ENCODE results near the gene PIP5K1C. TPM values are rescaled to one million over a fixed set of nuclear protein-coding genes. Genes with fewer than 3 reads are reported as not detected.

The PIP5K1C gene
- polyA plus RNA-seq, 1 donor, result 22.0 TPM

- DNase-seq (ENCODE audit: low read depth), result no peak
Measured at GRCh38 chr19:3646336-3647092, 53.8 kb downstream of the PIP5K1C start.

DNA sequence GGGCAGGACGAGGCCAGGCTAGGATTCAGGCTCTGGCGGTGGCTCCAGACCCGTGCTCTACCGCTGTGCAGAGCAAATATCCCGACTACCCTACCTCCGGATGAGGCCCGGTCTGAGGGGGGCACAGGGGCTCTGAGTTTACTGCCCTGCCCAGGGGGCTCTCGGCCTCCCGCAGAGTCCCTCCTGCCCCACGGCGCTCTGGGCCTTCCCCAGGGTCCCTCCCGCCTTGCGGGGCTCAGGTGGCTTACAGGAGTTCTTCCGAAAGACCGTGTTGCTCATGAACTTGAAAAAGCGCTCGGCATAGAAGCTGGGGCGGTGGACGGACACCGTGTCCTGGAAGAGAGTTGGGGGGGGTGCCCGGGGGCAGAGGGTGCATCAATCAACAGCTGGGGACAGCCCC is 54.5 kb downstream of the PIP5K1C start:
- no peak for DNase-seq (ENCODE audit: low read depth)

DNA sequence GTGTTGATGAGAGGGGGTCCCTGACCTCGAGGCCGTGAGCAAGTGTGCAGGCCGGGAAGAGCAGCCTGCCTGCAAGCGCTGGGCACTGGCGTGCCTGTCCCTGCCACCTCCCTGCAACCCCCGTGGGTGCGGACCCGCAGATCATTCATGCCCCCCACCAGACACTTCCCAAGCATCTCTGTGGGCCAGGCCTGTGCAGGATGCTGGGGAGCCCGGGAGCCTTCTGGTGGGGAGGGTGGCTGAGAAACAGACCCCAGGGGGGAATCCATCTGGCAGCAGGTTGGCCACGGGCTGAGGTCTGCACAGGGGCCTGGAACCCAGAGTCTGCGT is 55.2 kb downstream of the PIP5K1C start:
- no peak for DNase-seq (ENCODE audit: low read depth)

- DNase-seq (ENCODE audit: low read depth), result no peak
Measured at GRCh38 chr19:3644351-3645066, 55.8 kb downstream of the PIP5K1C start.

DNA sequence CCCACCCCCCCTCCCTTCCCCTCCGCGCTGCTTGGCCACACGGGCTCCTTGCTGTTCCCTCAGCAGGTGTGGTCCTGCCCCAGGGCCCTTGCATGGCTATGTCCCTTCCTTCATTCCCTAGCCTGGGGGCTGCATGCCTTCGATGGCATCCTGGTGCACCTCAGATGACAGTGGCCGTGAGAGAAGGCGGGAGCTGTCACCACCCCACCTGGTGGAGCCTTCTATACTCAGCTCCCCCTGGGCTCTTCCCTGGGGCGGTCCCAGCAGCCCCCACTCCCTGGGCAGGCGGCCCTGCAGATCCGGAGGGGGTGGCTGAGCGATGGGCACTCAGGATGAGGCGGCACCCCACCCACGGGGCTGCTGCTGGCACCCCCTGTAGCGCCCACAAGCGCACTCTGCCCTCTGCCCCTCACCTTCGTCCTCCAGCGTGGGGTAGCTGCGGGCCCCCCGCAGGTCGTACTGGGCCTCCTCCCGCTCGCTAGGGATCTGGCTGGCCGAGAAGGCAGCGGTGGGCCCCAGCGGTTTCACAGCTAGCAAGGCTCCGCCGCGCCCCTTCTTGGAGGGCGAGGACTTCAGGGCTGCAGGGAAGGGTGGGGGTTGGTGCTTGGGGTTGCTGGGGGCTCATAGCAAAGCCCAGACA is 56.5 kb downstream of the PIP5K1C start:
- no peak for DNase-seq (ENCODE audit: low read depth)

DNA sequence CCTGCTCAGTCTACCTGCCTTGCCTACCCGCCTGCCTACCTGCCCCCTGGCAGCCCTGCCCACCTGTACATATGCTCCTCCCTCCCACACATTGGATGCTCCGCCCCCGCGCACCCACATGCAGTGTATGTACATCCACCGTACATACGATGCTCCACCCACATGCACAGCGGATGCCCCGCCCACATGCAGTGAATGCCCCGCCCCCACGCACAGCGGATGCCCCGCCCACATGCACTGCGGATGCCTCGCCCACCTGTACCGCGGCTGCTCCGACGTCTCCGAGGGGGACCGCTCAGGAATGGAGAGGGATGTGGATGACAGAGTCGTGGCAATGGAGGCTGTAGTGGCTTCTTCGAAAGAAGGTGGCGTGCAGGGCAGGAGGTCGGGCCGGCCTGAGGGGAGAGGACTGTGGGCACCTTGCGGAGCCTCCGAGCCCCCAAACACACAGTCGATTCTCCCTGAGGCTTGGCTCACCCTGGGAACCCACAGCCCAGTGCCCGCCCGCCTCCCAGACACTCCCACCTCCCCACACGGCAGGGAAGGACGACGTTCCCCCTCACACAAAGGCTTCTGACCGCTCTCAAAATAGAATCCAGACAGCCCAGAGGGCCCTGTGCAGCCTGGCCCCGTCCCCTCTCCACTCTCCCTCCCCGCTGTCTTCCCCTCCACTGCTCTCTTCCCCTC is 57.1 kb downstream of the PIP5K1C start:
- DNase-seq (ENCODE audit: low read depth), result no peak

- DNase-seq (ENCODE audit: low read depth), result no peak
Measured at GRCh38 chr19:3642296-3642695, 58.0 kb downstream of the PIP5K1C start.

- DNase-seq (ENCODE audit: low read depth), result no peak
Measured at GRCh38 chr19:3641515-3642269, 58.6 kb downstream of the PIP5K1C start.

DNA sequence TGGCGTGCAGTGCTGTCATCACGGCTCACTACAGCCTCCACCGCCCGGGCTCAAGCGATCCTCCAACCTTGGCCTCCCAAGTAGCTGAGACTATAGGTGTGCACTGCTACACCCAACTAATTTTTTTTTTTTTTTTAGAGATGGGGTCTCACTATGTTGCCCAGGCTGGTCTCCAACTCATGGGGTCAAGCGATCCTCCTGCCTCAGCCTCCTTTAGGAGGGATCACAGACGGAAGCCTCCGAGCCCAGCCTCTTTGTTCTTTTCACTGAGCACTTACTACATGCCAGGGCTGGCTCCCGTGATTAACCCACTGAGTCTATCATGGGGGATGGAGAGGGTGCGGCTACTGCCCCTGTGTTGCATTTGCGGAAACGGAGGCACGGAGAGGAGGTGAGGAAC is 60.8 kb downstream of the PIP5K1C start:
- no peak for DNase-seq (ENCODE audit: low read depth)

DNA sequence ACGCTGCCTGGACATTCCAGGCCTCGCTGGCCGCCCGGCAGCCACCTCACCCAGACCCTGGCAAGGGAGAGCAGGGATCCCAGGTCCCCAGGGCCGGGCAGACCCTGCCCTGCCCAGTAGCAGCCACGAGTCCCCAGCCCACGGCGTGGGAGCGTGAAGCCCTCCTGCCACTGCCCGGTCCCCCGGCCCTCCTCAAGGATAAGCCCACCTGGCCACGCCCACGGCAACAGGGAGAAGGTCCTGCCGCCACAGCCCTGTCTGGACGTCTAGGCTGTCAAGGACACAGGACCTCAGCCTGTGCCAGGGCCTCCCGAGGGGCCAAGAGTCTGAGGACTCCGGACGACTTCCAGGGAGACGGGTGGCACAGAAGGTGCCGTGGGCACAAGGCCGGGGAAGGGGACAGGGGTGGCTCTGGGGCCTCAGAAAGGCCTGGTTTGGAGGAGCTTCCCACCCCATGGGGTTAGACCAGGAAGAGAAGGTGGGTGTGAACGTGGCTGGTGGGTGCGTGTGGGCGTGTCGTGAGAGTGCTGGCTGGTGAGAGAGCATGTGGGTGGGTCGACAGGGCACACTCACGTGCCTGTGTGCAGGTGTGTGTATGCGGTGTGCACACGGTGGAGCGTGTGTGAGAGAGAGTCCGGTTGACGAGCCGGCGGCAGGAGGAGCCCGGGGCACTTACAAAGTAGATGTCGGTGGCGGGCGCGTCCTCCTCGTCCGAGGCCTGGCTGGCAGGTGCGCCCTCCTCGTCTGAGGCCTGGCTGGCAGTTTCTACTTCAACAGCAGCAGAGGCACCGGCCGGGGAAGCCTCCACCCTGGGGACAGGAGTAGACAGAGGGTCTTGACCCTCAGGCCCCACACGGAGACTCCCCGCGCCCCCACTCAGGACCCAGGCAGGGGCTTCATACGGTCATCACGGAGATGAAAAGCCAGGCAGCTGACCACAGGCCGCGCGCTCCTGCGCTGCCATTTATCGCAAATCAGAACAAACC is 61.8 kb downstream of the PIP5K1C start:
- no peak for DNase-seq (ENCODE audit: low read depth)

DNA sequence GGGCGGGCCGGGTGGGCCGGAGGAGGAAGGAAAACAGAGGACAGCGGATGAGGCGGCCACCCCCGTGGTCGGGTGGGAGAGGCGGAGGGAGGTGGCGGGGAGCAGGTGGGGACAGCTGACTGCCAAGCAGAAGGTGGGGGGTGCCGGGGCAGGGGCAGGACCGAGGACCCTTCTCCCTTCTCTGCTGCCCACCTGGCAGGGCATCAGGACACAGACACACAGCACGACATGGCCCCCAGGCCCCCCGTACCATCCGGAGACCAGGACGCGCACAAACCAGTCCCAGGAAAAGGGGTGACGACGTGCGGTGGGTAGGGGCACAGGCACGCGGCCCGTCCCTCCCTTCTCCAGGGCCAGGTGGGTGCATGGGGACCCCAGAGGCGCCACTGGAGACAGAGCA is 62.6 kb downstream of the PIP5K1C start:
- no peak for DNase-seq (ENCODE audit: low read depth)

DNA sequence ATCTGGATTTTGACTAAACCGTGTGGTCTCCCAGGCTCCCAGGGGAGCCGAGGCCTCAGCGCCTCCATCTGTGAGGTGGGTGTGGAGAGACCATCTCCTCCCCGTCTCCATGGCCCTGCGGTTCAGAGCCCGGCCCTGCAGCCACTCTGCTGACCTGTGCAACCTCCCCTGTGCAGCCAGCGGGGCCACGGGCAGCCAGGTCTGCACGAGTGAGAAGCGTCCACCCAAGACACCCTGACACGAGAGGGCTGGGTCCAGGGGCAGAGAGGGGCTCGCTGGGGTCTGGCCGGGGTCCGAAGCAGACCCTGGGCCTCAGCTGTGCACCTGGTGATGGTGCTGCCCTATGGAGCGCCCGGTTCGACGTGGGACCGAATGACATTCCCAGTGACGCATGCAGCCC is 63.3 kb downstream of the PIP5K1C start:
- no peak for DNase-seq (ENCODE audit: low read depth)

DNA sequence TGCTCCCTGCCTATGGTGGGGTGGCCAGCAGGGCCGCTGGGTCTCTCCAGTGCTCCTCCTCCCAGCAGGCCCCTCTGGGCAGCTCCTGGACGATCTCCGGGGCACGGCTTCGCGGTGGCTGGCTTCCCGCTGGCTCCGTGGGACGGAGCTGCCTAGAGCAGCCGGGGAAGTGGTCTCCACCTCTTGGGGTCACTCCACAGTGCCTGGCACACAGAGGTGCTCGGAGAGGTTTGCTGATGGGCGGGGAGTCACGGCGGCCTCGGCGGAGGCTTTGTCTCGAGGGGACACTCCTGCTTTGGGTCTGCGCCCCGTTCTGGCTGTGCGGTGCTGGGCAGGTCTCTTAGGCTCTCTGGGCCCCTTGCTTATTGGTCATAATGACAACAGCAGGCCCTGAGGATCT is 63.8 kb downstream of the PIP5K1C start:
- no peak for DNase-seq (ENCODE audit: low read depth)

GRCh38 chr19:3634496-3635045 is 65.7 kb downstream of the PIP5K1C start:
- no peak for DNase-seq (ENCODE audit: low read depth)

GRCh38 chr19:3633559-3633988 is 66.7 kb downstream of the PIP5K1C start:
- no peak for DNase-seq (ENCODE audit: low read depth)

DNA sequence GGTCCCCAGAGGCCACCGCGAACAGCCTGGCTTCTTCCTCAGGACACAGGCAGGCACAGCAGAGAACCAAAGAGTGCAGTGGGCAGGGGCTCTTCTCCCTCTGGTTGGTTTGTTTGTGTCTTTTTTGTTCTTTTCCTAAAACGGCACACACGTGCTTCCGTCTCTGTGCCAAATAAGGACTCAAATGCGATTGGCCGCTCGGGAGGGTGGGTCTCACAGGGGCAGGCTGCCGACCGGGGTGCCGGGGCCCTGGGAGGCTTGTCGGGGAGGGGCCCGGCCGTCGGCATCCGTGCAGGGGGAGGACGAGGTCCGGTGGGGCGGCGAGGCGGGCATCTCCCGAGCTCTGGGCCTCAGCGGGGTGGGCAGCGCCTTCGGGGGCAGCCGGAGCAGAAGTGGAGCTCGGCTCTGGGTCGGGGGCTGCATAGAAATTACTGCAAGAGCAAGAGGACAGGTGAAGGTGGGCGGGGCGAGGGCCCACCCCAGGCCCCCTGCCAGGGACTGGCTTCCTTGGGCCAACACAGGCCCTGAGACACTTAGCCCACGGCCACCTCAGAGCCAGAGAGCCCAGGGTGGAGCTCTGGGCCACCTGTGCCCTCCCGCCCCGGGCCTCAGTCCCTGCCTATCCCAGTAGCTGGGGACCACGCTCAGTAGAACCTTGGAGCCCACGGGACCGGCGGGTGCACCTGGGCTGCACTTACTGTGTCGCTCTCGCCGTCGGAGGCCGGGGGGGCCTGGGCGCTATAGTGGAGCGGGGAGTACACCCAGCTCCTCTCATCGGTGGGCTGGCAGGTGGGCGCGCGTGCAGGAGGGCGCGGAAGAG is 67.3 kb downstream of the PIP5K1C start:
- DNase-seq (ENCODE audit: low read depth), result no peak

DNA sequence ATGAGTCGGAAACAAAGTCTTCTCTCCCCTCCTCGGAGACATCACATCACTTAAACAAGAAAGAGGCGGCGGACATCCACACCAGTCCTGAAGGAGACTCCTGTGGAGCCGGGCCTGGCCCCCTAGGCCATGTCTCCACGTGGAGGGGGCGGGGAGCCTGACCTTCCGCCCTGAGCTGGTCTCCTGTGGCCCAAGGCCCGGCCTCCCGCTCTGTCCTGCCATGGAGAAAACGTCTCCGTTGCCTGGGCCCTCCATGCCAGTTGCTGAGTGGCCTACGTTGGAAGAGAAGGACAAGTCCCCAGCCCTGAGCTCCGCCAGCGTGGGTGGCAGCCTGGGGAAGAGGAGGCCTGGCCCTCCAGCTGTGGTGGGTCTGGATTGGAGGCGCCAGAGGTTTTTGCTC is 68.2 kb downstream of the PIP5K1C start:
- DNase-seq (ENCODE audit: low read depth), result no peak

DNA sequence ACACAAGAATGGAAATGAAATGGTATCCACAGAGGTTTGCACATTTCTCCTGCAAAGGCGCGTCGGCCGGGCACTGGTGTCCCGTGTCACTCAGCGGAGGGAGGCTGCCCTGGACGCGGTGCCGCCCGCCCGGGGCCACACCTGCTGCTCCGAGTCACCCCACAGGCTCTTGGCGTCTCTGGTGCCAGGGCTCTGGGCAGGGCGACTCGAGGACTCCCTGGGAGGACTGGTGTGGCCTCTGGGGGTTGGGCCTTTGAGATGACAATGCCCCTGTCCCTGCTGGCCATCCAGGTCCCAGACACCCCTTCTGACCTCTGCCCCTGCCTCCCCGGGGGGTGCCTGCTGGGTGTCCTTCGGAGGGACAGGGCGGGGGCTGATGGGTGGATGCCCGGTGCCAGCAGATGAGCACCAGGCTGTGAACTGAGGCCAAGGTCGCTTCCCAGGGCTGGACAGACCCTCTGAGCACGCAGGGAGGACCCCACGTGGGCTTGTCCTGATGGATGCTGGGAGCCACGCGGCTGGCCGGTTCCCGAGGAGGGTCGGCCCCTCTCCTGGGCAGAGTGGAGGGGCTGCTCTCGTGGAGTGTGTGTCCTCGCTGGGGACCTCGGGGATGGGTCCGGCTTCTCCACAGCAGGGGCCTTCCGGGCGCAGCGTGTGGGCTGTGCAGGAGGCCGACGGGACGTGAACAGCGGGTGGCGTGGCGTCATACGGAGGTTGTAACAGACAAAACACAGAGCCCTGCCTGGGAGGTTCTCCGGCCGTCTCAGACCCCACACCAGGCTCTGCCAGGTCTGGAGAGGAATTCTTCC is 69.0 kb downstream of the PIP5K1C start:
- no peak for DNase-seq (ENCODE audit: low read depth)

Measured in forelimb muscle (tissue), 1 donor.